SK-N-SH treated with all-trans-retinoic acid at 6 μM for 48 hours (cell line): ENCODE data around the gene CTBP2.

Experiments used
- BACH2 ChIP-seq: fragments of 250-450 bp; sonication (Bioruptor Pico); IDR thresholded peaks from 2 replicates; pipeline ENCODE4 v1.9.0; 2021; ENCODE audit warnings: mild to moderate bottlenecking, borderline replicate concordance
- CREB5 ChIP-seq: fragments of 250-450 bp; sonication (Bioruptor Pico); IDR thresholded peaks from 2 replicates; pipeline ENCODE4 v1.5.1; 2020; ENCODE audit warnings: low read depth, mild to moderate bottlenecking, moderate library complexity
- CSDC2 ChIP-seq: fragments of 250-450 bp; sonication (Bioruptor Pico); IDR thresholded peaks from 2 replicates; pipeline ENCODE4 v1.5.0; 2020; ENCODE audit warnings: mild to moderate bottlenecking, moderate library complexity
- CSRNP3 ChIP-seq: fragments of 250-450 bp; sonication (Bioruptor Pico); IDR thresholded peaks from 2 replicates; pipeline ENCODE4 v1.5.1; 2021; ENCODE audit warnings: mild to moderate bottlenecking, moderate library complexity
- ESRRG ChIP-seq: fragments of 250-450 bp; sonication (Bioruptor Pico); IDR thresholded peaks from 2 replicates; pipeline ENCODE4 v1.6.1; 2021; ENCODE audit warnings: mild to moderate bottlenecking
- ISL1 ChIP-seq: fragments of 250-450 bp; sonication (Bioruptor Pico); IDR thresholded peaks from 2 replicates; pipeline ENCODE4 v2.1.2; 2022; ENCODE audit warnings: mild to moderate bottlenecking, moderate library complexity
- TF ChIP-seq, protein P1 (sequence below): fragments of 250-450 bp; sonication (Bioruptor Pico); IDR thresholded peaks from 2 replicates; pipeline ENCODE4 v1.5.0; 2020; ENCODE audit warnings: mild to moderate bottlenecking, moderate library complexity

DNA sequence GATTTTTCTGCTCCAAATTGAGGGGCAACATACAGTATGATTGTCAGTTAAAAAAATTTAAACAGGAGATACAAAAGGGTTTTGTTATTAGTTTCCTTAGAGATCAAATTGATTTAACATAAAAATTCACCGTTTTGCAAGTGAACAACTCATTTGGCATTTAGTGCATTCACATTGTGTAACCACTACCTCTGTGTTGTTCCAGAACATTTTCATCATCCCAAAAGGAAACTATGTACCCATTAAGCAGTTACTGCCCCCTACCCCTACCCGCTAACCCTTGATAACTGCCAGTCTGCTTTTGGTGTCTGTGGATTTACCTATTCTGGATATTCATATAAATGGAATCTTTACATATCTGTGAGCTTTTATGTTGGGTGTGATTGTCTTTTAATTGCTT, 215.4 kb downstream of the CTBP2 start:
- no peak for TF ChIP-seq CSRNP3
- no peak for TF ChIP-seq BACH2
- TF ChIP-seq ISL1 (CRISPR knock-in tag): no peak
- no peak for TF ChIP-seq ESRRG (CRISPR knock-in tag)
- TF ChIP-seq, protein P1, sequence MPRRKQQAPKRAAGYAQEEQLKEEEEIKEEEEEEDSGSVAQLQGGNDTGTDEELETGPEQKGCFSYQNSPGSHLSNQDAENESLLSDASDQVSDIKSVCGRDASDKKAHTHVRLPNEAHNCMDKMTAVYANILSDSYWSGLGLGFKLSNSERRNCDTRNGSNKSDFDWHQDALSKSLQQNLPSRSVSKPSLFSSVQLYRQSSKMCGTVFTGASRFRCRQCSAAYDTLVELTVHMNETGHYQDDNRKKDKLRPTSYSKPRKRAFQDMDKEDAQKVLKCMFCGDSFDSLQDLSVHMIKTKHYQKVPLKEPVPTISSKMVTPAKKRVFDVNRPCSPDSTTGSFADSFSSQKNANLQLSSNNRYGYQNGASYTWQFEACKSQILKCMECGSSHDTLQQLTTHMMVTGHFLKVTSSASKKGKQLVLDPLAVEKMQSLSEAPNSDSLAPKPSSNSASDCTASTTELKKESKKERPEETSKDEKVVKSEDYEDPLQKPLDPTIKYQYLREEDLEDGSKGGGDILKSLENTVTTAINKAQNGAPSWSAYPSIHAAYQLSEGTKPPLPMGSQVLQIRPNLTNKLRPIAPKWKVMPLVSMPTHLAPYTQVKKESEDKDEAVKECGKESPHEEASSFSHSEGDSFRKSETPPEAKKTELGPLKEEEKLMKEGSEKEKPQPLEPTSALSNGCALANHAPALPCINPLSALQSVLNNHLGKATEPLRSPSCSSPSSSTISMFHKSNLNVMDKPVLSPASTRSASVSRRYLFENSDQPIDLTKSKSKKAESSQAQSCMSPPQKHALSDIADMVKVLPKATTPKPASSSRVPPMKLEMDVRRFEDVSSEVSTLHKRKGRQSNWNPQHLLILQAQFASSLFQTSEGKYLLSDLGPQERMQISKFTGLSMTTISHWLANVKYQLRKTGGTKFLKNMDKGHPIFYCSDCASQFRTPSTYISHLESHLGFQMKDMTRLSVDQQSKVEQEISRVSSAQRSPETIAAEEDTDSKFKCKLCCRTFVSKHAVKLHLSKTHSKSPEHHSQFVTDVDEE: no peak
- TF ChIP-seq CSDC2 (CRISPR knock-in tag): no peak
- TF ChIP-seq CREB5 (CRISPR knock-in tag): no peak
